Body of pancreas (tissue), 4 donors: ENCODE data around the gene SOX18. TPM values are rescaled to one million over a fixed set of nuclear protein-coding genes. Genes with fewer than 3 reads are reported as not detected.
A peak's percentile ranks its signal among the peaks of the same experiment; 100 is the strongest.

Source experiments
- ATAC-seq: fragments of 150-250 bp; one replicate; pipeline ENCODE4 v1.9.1; 2016
- DNase-seq, 4 donors: peaks; one replicate each; pipeline ENCODE4 v3.0.0-alpha.2; 2019
- H3K27ac ChIP-seq, 4 donors: fragments of 200-600 bp; sonication (generic); 1 replicate in 3 of 4; 2 replicates in 1 of 4; pipeline versions ENCODE4 v1.5.1 to v1.6.1; 2016 to 2019; ENCODE audit warnings: mild to moderate bottlenecking in 1 of 4, mixed read lengths in 1 of 4, moderate library complexity in 1 of 4
- H3K27me3 ChIP-seq, 2 donors: fragments of 200-600 bp; sonication (generic); one replicate each; pipeline ENCODE4 v1.6.0; 2016; ENCODE audit warnings: mild to moderate bottlenecking in 1 of 2
- H3K36me3 ChIP-seq, 2 donors: fragments of 200-600 bp; sonication (generic); replicated peaks in 1 of 2; 2 replicates each; pipeline ENCODE4 v1.5.1; 2016; ENCODE audit warnings: low read depth in 2 of 2; ENCODE audit not compliant: insufficient read depth in 1 of 2
- H3K4me1 ChIP-seq: fragments of 200-600 bp; sonication (generic); one replicate; pipeline ENCODE4 v1.6.0; 2016
- H3K4me3 ChIP-seq, 2 donors: fragments of 200-600 bp; sonication (generic); 1 replicate in 1 of 2; 2 replicates in 1 of 2; pipeline ENCODE4 v1.5.1; 2016 to 2019
- H3K9me3 ChIP-seq, 3 donors: fragments of 200-600 bp; sonication (generic); 1 replicate in 2 of 3; 2 replicates in 1 of 3; pipeline ENCODE4 v1.5.1; 2016
- CTCF ChIP-seq, 7 experiments: fragments of 450-650 bp in 4 of 7; fragments of 200-600 bp in 3 of 7; sonication (generic) in 3 of 7; IDR thresholded peaks; one replicate each; pipeline ENCODE4 v1.5.1; 2016 to 2019; ENCODE audit warnings: antibody characterized with exemption in 7 of 7
- POLR2A ChIP-seq, 3 donors: fragments of 450-650 bp; IDR thresholded peaks; one replicate each; pipeline ENCODE4 v1.6.1; 2016; ENCODE audit warnings: antibody characterized with exemption in 3 of 3, mild to moderate bottlenecking in 2 of 3
- WGBS, 2 donors: methylation state at CpG; one replicate each; pipeline ENCODE4 v1.1.5; 2017; 5-methylcytosine and 5-hydroxymethylcytosine counted together
- intact Hi-C: fragments of 100-400 bp; cut with DNase I; formaldehyde crosslinking; loops from one replicate; pipeline ENCODE4 v1.15.1; 2023
- total RNA-seq, 2 donors: library from RNA; depleted of rRNA; stranded (reverse); fragments of >200 nt; gene quantifications; one replicate each; pipeline ENCODE4 v1.1.0, GENCODE V29; 2016

Gene SOX18
- total RNA-seq, 2 donors from 2014 or later, result 6.5 to 17.1 TPM

- no peaks in the 10 kb centered on the region for H3K4me1 ChIP-seq
- H3K27ac ChIP-seq, result no peak overlapping the region
- H3K36me3 ChIP-seq, result peaks cover 13 to 31% of the 10 kb centered on the region in 2 donors
- 77 to 82% methylated on average over 8 of the region's 8 CpGs for WGBS, 2 donors
- intact Hi-C loops, result no loop called here
- H3K27me3 ChIP-seq, result no peaks in the 10 kb centered on the region
- TF ChIP-seq CTCF (IDR thresholded peaks at IDR 0.05) (no peak), POLR2A (IDR thresholded peaks at IDR 0.05) (no peak)
- no peaks in the 10 kb centered on the region for H3K9me3 ChIP-seq
- H3K4me3 ChIP-seq, result no peak overlapping the region
- DNase-seq (no peak), ATAC-seq (no peak)
Observed at GRCh38 chr20:64010711-64011237, 38.7 kb downstream of the SOX18 start.

- intact Hi-C loops, result no loop called here
Observed at GRCh38 chr20:64009811-64010387, 39.5 kb downstream of the SOX18 start.

GRCh38 chr20:64006902-64007301, 42.5 kb downstream of the SOX18 start:
- Histone ChIP-seq H3K27ac (no peak overlapping the region), H3K27me3 (no peaks in the 10 kb centered on the region), H3K4me1 (no peaks in the 10 kb centered on the region), H3K9me3 (no peaks in the 10 kb centered on the region), H3K36me3 (peaks cover 13 to 17% of the 10 kb centered on the region in 2 donors), H3K4me3 (no peak overlapping the region)
- whole genome bisulfite sequencing, 2 donors, result 96 to 100% methylated on average over 2 to 3 of the region's 3 CpGs
- TF ChIP-seq POLR2A (IDR thresholded peaks at IDR 0.05), result no peak
- TF ChIP-seq CTCF (IDR thresholded peaks at IDR 0.05), result no peak
- intact Hi-C loops, result no loop called here
- DNase-seq (no peak), ATAC-seq (peak; percentile 18)

More at GRCh38 chr20:64009811-64010387, 39.5 kb downstream of the SOX18 start:
- Histone ChIP-seq H3K27me3 (no peaks in the 10 kb centered on the region), H3K4me3 (no peak overlapping the region), H3K36me3 (peaks cover 13 to 26% of the 10 kb centered on the region in 2 donors), H3K4me1 (no peaks in the 10 kb centered on the region), H3K9me3 (no peaks in the 10 kb centered on the region), H3K27ac (no peak overlapping the region)
- WGBS, 2 donors, result 89 to 90% methylated on average over 11 to 13 of the region's 13 CpGs
- no peak for TF ChIP-seq POLR2A (IDR thresholded peaks at IDR 0.05)
- no peak for TF ChIP-seq CTCF (IDR thresholded peaks at IDR 0.05)
- no peak for ATAC-seq
- no peak for DNase-seq

GRCh38 chr20:64006490-64006889, 42.9 kb downstream of the SOX18 start:
- intact Hi-C loops, result no loop called here
- DNase-seq (no peak), ATAC-seq (no peak)
- peaks cover 11 to 19% of the 10 kb centered on the region in 2 donors for H3K36me3 ChIP-seq
- H3K4me3 ChIP-seq, result no peak overlapping the region
- H3K27ac ChIP-seq, result no peak overlapping the region
- no peaks in the 10 kb centered on the region for H3K9me3 ChIP-seq
- no peak for TF ChIP-seq CTCF (IDR thresholded peaks at IDR 0.05)
- no peak for TF ChIP-seq POLR2A (IDR thresholded peaks at IDR 0.05)
- 85% methylated on average over 9 to 10 of the region's 10 CpGs for WGBS, 2 donors
- H3K27me3 ChIP-seq, result no peaks in the 10 kb centered on the region
- H3K4me1 ChIP-seq, result no peaks in the 10 kb centered on the region

GRCh38 chr20:64005394-64005793, 44.0 kb downstream of the SOX18 start:
- no peak for DNase-seq
- Histone ChIP-seq H3K27me3 (no peaks in the 10 kb centered on the region), H3K4me1 (no peaks in the 10 kb centered on the region), H3K27ac (no peak overlapping the region), H3K9me3 (no peaks in the 10 kb centered on the region), H3K36me3 (peaks cover 11 to 18% of the 10 kb centered on the region in 2 donors), H3K4me3 (no peak overlapping the region)
- WGBS, 2 donors, result 75 to 76% methylated on average over 6 of the region's 6 CpGs
- TF ChIP-seq CTCF (IDR thresholded peaks at IDR 0.05), result no peak
- TF ChIP-seq POLR2A (IDR thresholded peaks at IDR 0.05), result no peak
- intact Hi-C loops, result no loop called here
- no peak for ATAC-seq
